B cell (primary cell): Measurements from ENCODE around the gene BABAM2. TPM values are rescaled to one million over a fixed set of nuclear protein-coding genes. Genes with fewer than 3 reads are reported as not detected.

Experiments
- ATAC-seq: fragments of 200-7000 bp; cut with Tn5 transposase; one replicate; pipeline ENCODE4 v1.10.0; 2021; ENCODE audit warnings: low read depth, mild to moderate bottlenecking, moderate number of reproducible peaks, moderate library complexity
- CTCF ChIA-PET: fragments of 350-600 bp; sonication (Branson Sonifier 250); formaldehyde crosslinking; loops from one replicate; lab custom pipeline; 2021; ENCODE audit warnings: antibody characterized with exemption, inconsistent platforms; lab: Charles Lee
- POLR2A ChIA-PET: fragments of 350-600 bp; sonication (Branson Sonifier 250); formaldehyde crosslinking; loops from one replicate; lab custom pipeline; 2021; ENCODE audit warnings: antibody characterized with exemption; lab: Charles Lee
- DNase-seq: peaks from one replicate; pipeline ENCODE4 v3.0.0; 2013
- H2AFZ ChIP-seq: 2 replicates; pipeline ENCODE4 v1.6.1; 2012; ENCODE audit warnings: mild to moderate bottlenecking, low read depth, low read length; ENCODE audit not compliant: insufficient read depth, poor library complexity, severe bottlenecking
- H3K27ac ChIP-seq, 2 donors: 1 replicate in 1 of 2; 2 replicates in 1 of 2; pipeline ENCODE4 v1.5.1; 2012 to 2013; ENCODE audit warnings: low read length in 2 of 2, mild to moderate bottlenecking in 2 of 2, moderate library complexity in 1 of 2
- H3K27me3 ChIP-seq, 4 experiments: fragments of 200-600 bp in 1 of 4; sonication (generic) in 1 of 4; replicated peaks in 1 of 4; 1 replicate in 2 of 4; 2 replicates in 2 of 4; pipeline versions ENCODE4 v1.6.1 to v1.7.0; 2013 to 2016; ENCODE audit warnings: low read length in 3 of 4, mild to moderate bottlenecking in 2 of 4, mixed read lengths in 1 of 4, moderate library complexity in 1 of 4; ENCODE audit not compliant: insufficient read depth in 4 of 4, control insufficient read depth in 3 of 4; ENCODE audit errors: control extremely low read depth in 1 of 4
- H3K36me3 ChIP-seq, 2 experiments: replicated peaks in 1 of 2; 1 replicate in 1 of 2; 2 replicates in 1 of 2; pipeline versions ENCODE4 v1.6.1 to v1.7.1; 2013; ENCODE audit warnings: low read length in 1 of 2; ENCODE audit not compliant: insufficient read depth in 2 of 2, control insufficient read depth in 1 of 2; ENCODE audit errors: control extremely low read depth in 1 of 2, extremely low read depth in 1 of 2
- H3K4me1 ChIP-seq, 2 donors: fragments of 200-600 bp in 1 of 2; sonication (generic) in 1 of 2; 1 replicate in 1 of 2; 2 replicates in 1 of 2; pipeline versions ENCODE4 v1.5.1 to v1.6.1; 2013 to 2017; ENCODE audit warnings: low read length in 2 of 2; ENCODE audit not compliant: control insufficient read depth in 2 of 2, insufficient read depth in 2 of 2
- H3K4me2 ChIP-seq: replicated peaks from 2 replicates; pipeline ENCODE3; 2012; ENCODE audit warnings: mild to moderate bottlenecking, low read depth, low read length; ENCODE audit not compliant: poor library complexity, severe bottlenecking
- H3K4me3 ChIP-seq, 5 experiments: fragments of 200-600 bp in 1 of 5; sonication (generic) in 1 of 5; 1 replicate in 3 of 5; 2 replicates in 2 of 5; pipeline versions ENCODE4 v1.5.1 to v1.7.0; 2011 to 2016; ENCODE audit warnings: low read length in 4 of 5, mild to moderate bottlenecking in 4 of 5, low read depth in 2 of 5, control low read depth in 1 of 5, moderate library complexity in 1 of 5; ENCODE audit not compliant: insufficient read depth in 1 of 5; ENCODE audit errors: control extremely low read depth in 1 of 5, extremely low read depth in 1 of 5
- H3K79me2 ChIP-seq: fragments of 200-600 bp; sonication (generic); one replicate; pipeline ENCODE4 v1.6.0; 2016; ENCODE audit warnings: low read length; ENCODE audit not compliant: control insufficient read depth, insufficient read depth
- H3K9ac ChIP-seq: fragments of 200-600 bp; sonication (generic); 2 replicates; pipeline ENCODE4 v1.6.1; 2017; ENCODE audit warnings: mild to moderate bottlenecking, low read length, moderate library complexity
- H3K9me3 ChIP-seq, 3 donors: one replicate each; pipeline versions ENCODE4 v1.6.1 to v1.7.1; 2013; ENCODE audit warnings: low read length in 2 of 3; ENCODE audit not compliant: control insufficient read depth in 2 of 3, insufficient read depth in 1 of 3; ENCODE audit errors: control extremely low read depth in 1 of 3
- H4K20me1 ChIP-seq: 2 replicates; pipeline ENCODE4 v1.6.0; 2012; ENCODE audit warnings: mild to moderate bottlenecking, low read length; ENCODE audit not compliant: insufficient read depth, control insufficient read depth, poor library complexity, severe bottlenecking
- H3K27ac Mint-ChIP-seq: one replicate; pipeline ENCODE4 v1.8.0; 2021; ENCODE audit warnings: mixed read lengths
- H3K27me3 Mint-ChIP-seq: one replicate; pipeline ENCODE4 v1.8.0; 2021; ENCODE audit warnings: mixed read lengths
- H3K4me1 Mint-ChIP-seq: one replicate; pipeline ENCODE4 v1.8.0; 2021; ENCODE audit warnings: mixed read lengths
- H3K4me3 Mint-ChIP-seq: one replicate; pipeline ENCODE4 v1.8.0; 2021; ENCODE audit warnings: mixed read lengths
- H3K9me3 Mint-ChIP-seq: one replicate; pipeline ENCODE4 v1.8.0; 2022; ENCODE audit warnings: mixed read lengths; ENCODE audit not compliant: insufficient read depth
- EZH2 ChIP-seq: IDR thresholded peaks from 2 replicates; pipeline ENCODE4 v1.6.1; 2012; ENCODE audit warnings: borderline replicate concordance, low read depth, mild to moderate bottlenecking, moderate library complexity, low read length; ENCODE audit not compliant: insufficient read depth, poor library complexity, severe bottlenecking
- WGBS: methylation state at CpG from one replicate; pipeline ENCODE4 v1.1.5; 2013; ENCODE audit warnings: missing lambda C conversion rate; ENCODE audit not compliant: insufficient coverage; 5-methylcytosine and 5-hydroxymethylcytosine counted together
- intact Hi-C: fragments of 100-400 bp; cut with micrococcal nuclease; formaldehyde crosslinking; loops from one replicate; pipeline ENCODE4 v1.10.0; 2022
- polyA plus RNA-seq: library from polyadenylated mRNA; depleted of rRNA; stranded (reverse); fragments of >200 nt; gene quantifications from 2 replicates; pipeline ENCODE4 v1.2.3, GENCODE V29; 2012
- total RNA-seq, 2 donors: library from RNA; stranded (reverse); fragments of 120-200 nt in 1 of 2; gene quantifications; 1 replicate in 1 of 2; 2 replicates in 1 of 2; pipeline versions ENCODE4 v1.2.3 to v1.2.4, GENCODE V29; 2013 to 2022
- TF ChIP-seq, protein P1 (sequence below): fragments of 200-600 bp; IDR thresholded peaks from one replicate; pipeline ENCODE4 v1.8.0; 2022; ENCODE audit warnings: antibody characterized with exemption, mild to moderate bottlenecking

The BABAM2 gene
- total and polyA plus RNA-seq, 2 donors (not counting 1 experiment from before 2014, with no cell fraction given), result 22.3 to 69.6 TPM

DNA sequence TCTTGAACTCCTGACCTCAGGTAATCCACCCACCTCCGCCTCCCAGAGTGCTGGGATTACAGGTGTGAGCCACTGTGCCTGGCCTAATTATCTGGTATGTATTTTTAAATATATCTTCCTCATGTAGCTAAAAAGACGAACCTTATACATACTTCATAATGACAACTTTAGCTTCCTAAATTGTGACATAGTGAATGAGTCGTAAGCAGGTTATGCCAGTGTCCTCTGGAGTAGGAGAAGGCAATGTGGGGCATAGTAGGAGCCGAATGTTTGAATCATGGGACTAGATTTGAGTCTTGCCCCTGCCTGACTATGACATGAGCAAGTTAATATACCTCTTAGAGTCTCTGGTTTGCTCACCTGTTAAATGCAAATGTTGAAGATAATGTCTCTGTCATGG, 406.4 kb downstream of the BABAM2 start:
- peaks cover 8 to 18% of the 10 kb centered on the region in 2 experiments for H3K36me3 ChIP-seq
- H3K79me2 ChIP-seq, result no peaks in the 10 kb centered on the region
- H3K27ac ChIP-seq, result no peak overlapping the region
- no peaks in the 10 kb centered on the region for H4K20me1 ChIP-seq
- H3K4me1 ChIP-seq, result no peaks in the 10 kb centered on the region
- H3K27me3 Mint-ChIP-seq, result no peaks in the 10 kb centered on the region
- H3K27ac Mint-ChIP-seq, result no peak overlapping the region
- H3K27me3 ChIP-seq, result no peaks in the 10 kb centered on the region
- POLR2A ChIA-PET, result no interaction called here
- H3K4me3 ChIP-seq, result no peak overlapping the region
- no peak for DNase-seq
- H2AFZ ChIP-seq, result no peak overlapping the region
- no peak overlapping the region for H3K4me2 ChIP-seq
- CTCF ChIA-PET, result no interaction called here
- WGBS, result no CpG with 5 or more reads among the region's 4 CpGs
- intact Hi-C loops, result no loop called here
- TF ChIP-seq, protein P1, sequence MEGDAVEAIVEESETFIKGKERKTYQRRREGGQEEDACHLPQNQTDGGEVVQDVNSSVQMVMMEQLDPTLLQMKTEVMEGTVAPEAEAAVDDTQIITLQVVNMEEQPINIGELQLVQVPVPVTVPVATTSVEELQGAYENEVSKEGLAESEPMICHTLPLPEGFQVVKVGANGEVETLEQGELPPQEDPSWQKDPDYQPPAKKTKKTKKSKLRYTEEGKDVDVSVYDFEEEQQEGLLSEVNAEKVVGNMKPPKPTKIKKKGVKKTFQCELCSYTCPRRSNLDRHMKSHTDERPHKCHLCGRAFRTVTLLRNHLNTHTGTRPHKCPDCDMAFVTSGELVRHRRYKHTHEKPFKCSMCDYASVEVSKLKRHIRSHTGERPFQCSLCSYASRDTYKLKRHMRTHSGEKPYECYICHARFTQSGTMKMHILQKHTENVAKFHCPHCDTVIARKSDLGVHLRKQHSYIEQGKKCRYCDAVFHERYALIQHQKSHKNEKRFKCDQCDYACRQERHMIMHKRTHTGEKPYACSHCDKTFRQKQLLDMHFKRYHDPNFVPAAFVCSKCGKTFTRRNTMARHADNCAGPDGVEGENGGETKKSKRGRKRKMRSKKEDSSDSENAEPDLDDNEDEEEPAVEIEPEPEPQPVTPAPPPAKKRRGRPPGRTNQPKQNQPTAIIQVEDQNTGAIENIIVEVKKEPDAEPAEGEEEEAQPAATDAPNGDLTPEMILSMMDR, result no peak
- no peak for TF ChIP-seq EZH2
- H3K4me1 Mint-ChIP-seq, result no peaks in the 10 kb centered on the region
- H3K9ac ChIP-seq, result no peak overlapping the region
- H3K9me3 ChIP-seq, result no peaks in the 10 kb centered on the region
- ATAC-seq, result no peak
- no peaks in the 10 kb centered on the region for H3K9me3 Mint-ChIP-seq
- no peak overlapping the region for H3K4me3 Mint-ChIP-seq

DNA sequence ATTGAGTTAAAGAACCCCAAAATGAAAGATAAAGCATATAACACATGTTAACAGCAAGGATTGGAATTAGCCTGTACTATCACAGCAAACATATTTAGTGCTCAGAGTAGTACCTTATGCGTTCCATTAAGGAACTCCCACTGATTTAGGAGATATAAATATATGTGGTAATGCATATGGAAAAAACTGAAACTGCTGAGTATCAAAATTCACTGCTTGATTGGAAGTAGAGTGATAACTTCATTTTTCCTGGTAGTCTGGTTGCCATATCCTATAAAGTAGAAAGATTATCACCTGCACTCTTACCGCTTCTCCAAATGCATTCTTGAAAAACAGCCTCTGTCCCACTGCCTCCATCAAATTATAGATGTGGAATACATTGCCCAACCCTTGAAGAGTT, 407.0 kb downstream of the BABAM2 start:
- CTCF ChIA-PET, result no interaction called here
- Histone ChIP-seq H3K36me3 (peaks cover 8 to 18% of the 10 kb centered on the region in 2 experiments), H2AFZ (no peak overlapping the region), H3K4me3 (no peak overlapping the region), H3K4me2 (no peak overlapping the region), H3K79me2 (no peaks in the 10 kb centered on the region), H3K27ac (no peak overlapping the region), H3K27me3 (no peaks in the 10 kb centered on the region), H3K4me1 (no peaks in the 10 kb centered on the region), H3K9ac (no peak overlapping the region), H4K20me1 (no peaks in the 10 kb centered on the region), H3K9me3 (no peaks in the 10 kb centered on the region)
- DNase-seq (no peak), ATAC-seq (no peak)
- TF ChIP-seq, protein P1, result no peak
- no peak for TF ChIP-seq EZH2
- Mint-ChIP-seq H3K4me1 (no peaks in the 10 kb centered on the region), H3K9me3 (no peaks in the 10 kb centered on the region), H3K27ac (no peak overlapping the region), H3K4me3 (no peak overlapping the region), H3K27me3 (no peaks in the 10 kb centered on the region)
- no CpG with 5 or more reads among the region's 2 CpGs for WGBS
- intact Hi-C loops, result no loop called here
- POLR2A ChIA-PET, result no interaction called here
